HAP-1 (cell line): ENCODE measurements around the gene PARP12.

Source experiments
- DNase-seq, 2 experiments: peaks; one replicate each; pipeline ENCODE4 v3.0.0-alpha.2; 2016 to 2020; ENCODE audit warnings: low spot score in 2 of 2
- H3K27me3 ChIP-seq: fragments of 250-450 bp; sonication (Bioruptor Pico); 2 replicates; pipeline ENCODE4 v1.5.1; 2020; ENCODE audit warnings: low read depth, mild to moderate bottlenecking, moderate library complexity
- H3K36me3 ChIP-seq: fragments of 250-450 bp; sonication (Bioruptor Pico); replicated peaks from 2 replicates; pipeline ENCODE4 v1.5.1; 2020; ENCODE audit warnings: mild to moderate bottlenecking
- H3K4me1 ChIP-seq: fragments of 250-450 bp; sonication (Bioruptor Pico); 2 replicates; pipeline ENCODE4 v1.5.1; 2020; ENCODE audit warnings: mild to moderate bottlenecking
- H3K4me3 ChIP-seq: fragments of 250-450 bp; sonication (Bioruptor Pico); 2 replicates; pipeline ENCODE4 v1.5.1; 2020; ENCODE audit warnings: mild to moderate bottlenecking, moderate library complexity
- H3K9me3 ChIP-seq: fragments of 250-450 bp; sonication (Bioruptor Pico); 2 replicates; pipeline ENCODE4 v1.5.1; 2020; ENCODE audit warnings: mild to moderate bottlenecking, moderate library complexity
- in situ Hi-C: fragments of 300-500 bp; cut with MboI; formaldehyde crosslinking; loops from 3 replicates; pipeline ENCODE4 v1.14.3; 2020; ENCODE audit warnings: low sequenced_read_pairs, inconsistent platforms, mixed read lengths

Gene PARP12

GRCh38 chr7:139993592-139993991 is 69.2 kb downstream of the PARP12 start:
- Histone ChIP-seq H3K9me3 (no peaks in the 10 kb centered on the region), H3K4me3 (no peak overlapping the region), H3K27me3 (no peaks in the 10 kb centered on the region), H3K36me3 (no peaks in the 10 kb centered on the region), H3K4me1 (no peaks in the 10 kb centered on the region)
- in situ Hi-C loops, result no loop called here
- no peak for DNase-seq

GRCh38 chr7:139993169-139993568 is 69.6 kb downstream of the PARP12 start:
- no peak for DNase-seq
- Histone ChIP-seq H3K27me3 (no peaks in the 10 kb centered on the region), H3K36me3 (no peaks in the 10 kb centered on the region), H3K4me1 (no peaks in the 10 kb centered on the region), H3K4me3 (no peak overlapping the region), H3K9me3 (no peaks in the 10 kb centered on the region)
- in situ Hi-C loops, result no loop called here

GRCh38 chr7:139992353-139993044 is 70.3 kb downstream of the PARP12 start:
- H3K9me3 ChIP-seq, result no peaks in the 10 kb centered on the region
- H3K4me1 ChIP-seq, result no peaks in the 10 kb centered on the region
- H3K36me3 ChIP-seq, result no peaks in the 10 kb centered on the region
- no peak overlapping the region for H3K4me3 ChIP-seq
- in situ Hi-C loops, result no loop called here
- no peak for DNase-seq
- H3K27me3 ChIP-seq, result no peaks in the 10 kb centered on the region

GRCh38 chr7:139991911-139992310 is 70.8 kb downstream of the PARP12 start:
- Histone ChIP-seq H3K36me3 (no peaks in the 10 kb centered on the region), H3K4me3 (no peak overlapping the region), H3K27me3 (no peaks in the 10 kb centered on the region), H3K9me3 (no peaks in the 10 kb centered on the region), H3K4me1 (no peaks in the 10 kb centered on the region)
- in situ Hi-C loops, result no loop called here
- DNase-seq, result no peak

- in situ Hi-C loops, result no loop called here
- no peak for DNase-seq
- no peak overlapping the region for H3K4me3 ChIP-seq
- no peaks in the 10 kb centered on the region for H3K9me3 ChIP-seq
- H3K4me1 ChIP-seq, result no peaks in the 10 kb centered on the region
- H3K36me3 ChIP-seq, result no peaks in the 10 kb centered on the region
- H3K27me3 ChIP-seq, result no peaks in the 10 kb centered on the region
These were observed 71.5 kb downstream of the PARP12 start for GRCh38 chr7:139991269-139991666.

- in situ Hi-C loops, result no loop called here
- no peak for DNase-seq
- Histone ChIP-seq H3K27me3 (no peaks in the 10 kb centered on the region), H3K4me1 (no peaks in the 10 kb centered on the region), H3K36me3 (no peaks in the 10 kb centered on the region), H3K9me3 (no peaks in the 10 kb centered on the region), H3K4me3 (no peak overlapping the region)
These were observed 72.0 kb downstream of the PARP12 start for GRCh38 chr7:139990571-139991268.

GRCh38 chr7:139990142-139990535 is 72.6 kb downstream of the PARP12 start:
- Histone ChIP-seq H3K4me3 (no peak overlapping the region), H3K36me3 (no peaks in the 10 kb centered on the region), H3K9me3 (no peaks in the 10 kb centered on the region), H3K4me1 (no peaks in the 10 kb centered on the region), H3K27me3 (no peaks in the 10 kb centered on the region)
- in situ Hi-C loops, result no loop called here
- DNase-seq, result no peak

- Histone ChIP-seq H3K36me3 (no peaks in the 10 kb centered on the region), H3K4me1 (no peaks in the 10 kb centered on the region), H3K27me3 (no peaks in the 10 kb centered on the region), H3K9me3 (no peaks in the 10 kb centered on the region), H3K4me3 (no peak overlapping the region)
- in situ Hi-C loops, result no loop called here
- no peak for DNase-seq
These were observed 73.2 kb downstream of the PARP12 start for GRCh38 chr7:139989366-139990141.

GRCh38 chr7:139987691-139988516 is 74.8 kb downstream of the PARP12 start:
- no peaks in the 10 kb centered on the region for H3K9me3 ChIP-seq

GRCh38 chr7:139985811-139986210 is 76.9 kb downstream of the PARP12 start:
- in situ Hi-C loops, result no loop called here
- H3K36me3 ChIP-seq, result no peaks in the 10 kb centered on the region
- no peaks in the 10 kb centered on the region; the same call in 1 of the 2 replicates for H3K27me3 ChIP-seq
- no peaks in the 10 kb centered on the region for H3K4me1 ChIP-seq
- no peaks in the 10 kb centered on the region for H3K9me3 ChIP-seq
- no peak for DNase-seq
- H3K4me3 ChIP-seq, result no peak overlapping the region

More at GRCh38 chr7:139987691-139988516, 74.8 kb downstream of the PARP12 start:
- in situ Hi-C loops, result no loop called here
- no peak for DNase-seq
- no peaks in the 10 kb centered on the region for H3K36me3 ChIP-seq
- H3K4me3 ChIP-seq, result no peak overlapping the region
- H3K4me1 ChIP-seq, result no peaks in the 10 kb centered on the region
- H3K27me3 ChIP-seq, result no peaks in the 10 kb centered on the region; the same call in 1 of the 2 replicates

- Histone ChIP-seq H3K4me3 (no peak overlapping the region), H3K27me3 (no peaks in the 10 kb centered on the region; the same call in 1 of the 2 replicates), H3K36me3 (no peaks in the 10 kb centered on the region), H3K9me3 (no peaks in the 10 kb centered on the region), H3K4me1 (no peaks in the 10 kb centered on the region)
- in situ Hi-C loops, result no loop called here
- no peak for DNase-seq
These were observed 77.9 kb downstream of the PARP12 start for GRCh38 chr7:139984642-139985539.

GRCh38 chr7:139982927-139983920 is 79.5 kb downstream of the PARP12 start:
- no peak overlapping the region for H3K4me3 ChIP-seq
- no peaks in the 10 kb centered on the region for H3K9me3 ChIP-seq
- in situ Hi-C loops, result no loop called here
- H3K4me1 ChIP-seq, result no peaks in the 10 kb centered on the region
- DNase-seq, result no peak
- H3K36me3 ChIP-seq, result no peaks in the 10 kb centered on the region
- no peaks in the 10 kb centered on the region; the same call in 1 of the 2 replicates for H3K27me3 ChIP-seq
